ENCODE data around the gene AOC2. TPM values are rescaled to one million over a fixed set of nuclear protein-coding genes. Genes with fewer than 3 reads are reported as not detected.
"Not testable (repeated sequence)": the region's sequence is repeated elsewhere in the genome, so short reads cannot be mapped to it uniquely, and the experiment has no call there.

Gene AOC2
- total RNA-seq, 1 donor from 2014 or later = 0.44 TPM

DNA sequence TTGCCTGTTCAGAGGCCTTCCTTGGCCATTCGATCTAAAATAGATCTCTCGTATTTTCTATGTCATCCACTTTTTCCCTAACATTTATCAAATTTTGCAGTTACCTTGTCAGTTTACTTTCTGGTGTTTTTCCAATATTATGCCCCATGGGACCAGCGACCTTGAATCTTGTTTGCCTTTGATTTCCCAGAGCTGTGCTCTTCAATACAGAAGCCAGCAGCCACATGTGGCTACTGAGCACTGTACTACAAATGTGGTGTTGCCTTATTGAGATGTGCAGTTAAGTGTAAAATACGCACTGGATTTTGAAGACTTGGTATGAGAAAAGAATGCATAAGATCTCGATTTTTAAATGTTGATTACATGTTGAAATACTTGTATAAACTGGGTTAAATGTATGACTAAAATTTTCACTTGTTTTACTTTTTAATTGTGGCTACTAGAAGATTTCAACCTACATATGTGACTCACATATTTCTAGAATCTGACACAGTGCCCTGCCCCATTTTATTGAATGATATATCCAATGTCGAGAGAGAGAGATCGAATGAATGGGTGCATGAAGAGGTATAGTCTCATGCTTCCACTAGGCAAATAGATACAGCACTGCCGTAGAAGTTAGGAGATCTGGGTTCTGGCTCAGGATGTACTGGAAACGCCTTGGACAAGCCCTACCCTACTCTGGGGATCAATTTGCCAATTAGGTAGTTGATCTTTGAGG is 12.0 kb upstream of the AOC2 start:
- ATAC-seq = peak; percentile 8

DNA sequence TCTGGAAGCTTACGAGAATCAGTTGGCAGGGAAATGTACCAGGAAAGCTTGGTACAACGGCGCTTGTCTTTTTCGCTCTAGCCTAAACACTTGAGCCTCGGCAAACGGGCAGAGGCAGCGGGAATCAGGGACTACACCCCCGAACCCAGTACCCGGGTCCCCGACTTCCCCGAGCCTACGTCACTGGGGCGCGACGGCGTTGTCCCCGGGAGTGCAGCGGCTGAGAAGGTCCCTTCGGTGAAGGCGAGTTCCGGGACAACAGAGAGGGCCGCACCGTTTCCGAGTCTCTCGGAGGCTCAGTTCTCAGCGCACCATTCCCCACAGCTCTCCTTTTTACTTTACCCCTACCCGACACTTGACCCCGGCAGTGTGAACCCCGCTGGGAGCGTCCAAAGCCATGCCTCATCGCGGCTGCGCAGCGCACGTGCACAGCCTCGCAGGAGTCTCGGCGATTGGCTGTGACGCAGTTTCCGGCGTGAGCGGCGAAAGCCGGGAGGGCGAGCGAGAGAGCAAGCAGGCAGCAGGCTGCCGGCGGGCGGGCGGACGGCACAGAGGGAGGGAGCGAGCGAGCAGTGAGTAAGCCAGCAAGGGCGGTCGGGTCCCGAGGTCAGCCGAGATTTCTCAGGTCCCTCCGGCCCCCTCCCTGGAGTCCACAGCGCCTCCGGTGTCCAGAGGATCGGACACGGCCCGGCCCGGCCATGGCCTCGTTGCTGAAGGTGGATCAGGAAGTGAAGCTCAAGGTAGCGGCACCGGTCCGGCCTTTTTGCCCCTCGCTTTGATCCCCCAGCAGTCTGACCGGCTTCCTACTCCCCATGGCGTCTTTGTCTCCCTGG is 11.2 kb upstream of the AOC2 start, which contains the start of gene PSME3:
TSS of gene PSME3 (plus strand) at position 464 of the 833 bp plus-strand sequence. CDS start at position 699, 235 bp downstream.
- ATAC-seq = peak; percentile 92

GRCh38 chr17:42833767-42834422 is 10.5 kb upstream of the AOC2 start:
- peak; percentile 27 for ATAC-seq

- no peak for ATAC-seq
Measured at GRCh38 chr17:42835732-42836131, 8.6 kb upstream of the AOC2 start.

GRCh38 chr17:42841975-42842685 is 2.2 kb upstream of the AOC2 start:
- ATAC-seq = no peak

- ATAC-seq = peak; percentile 68
Measured at GRCh38 chr17:42843358-42843934, 934 bp upstream of the AOC2 start.

DNA sequence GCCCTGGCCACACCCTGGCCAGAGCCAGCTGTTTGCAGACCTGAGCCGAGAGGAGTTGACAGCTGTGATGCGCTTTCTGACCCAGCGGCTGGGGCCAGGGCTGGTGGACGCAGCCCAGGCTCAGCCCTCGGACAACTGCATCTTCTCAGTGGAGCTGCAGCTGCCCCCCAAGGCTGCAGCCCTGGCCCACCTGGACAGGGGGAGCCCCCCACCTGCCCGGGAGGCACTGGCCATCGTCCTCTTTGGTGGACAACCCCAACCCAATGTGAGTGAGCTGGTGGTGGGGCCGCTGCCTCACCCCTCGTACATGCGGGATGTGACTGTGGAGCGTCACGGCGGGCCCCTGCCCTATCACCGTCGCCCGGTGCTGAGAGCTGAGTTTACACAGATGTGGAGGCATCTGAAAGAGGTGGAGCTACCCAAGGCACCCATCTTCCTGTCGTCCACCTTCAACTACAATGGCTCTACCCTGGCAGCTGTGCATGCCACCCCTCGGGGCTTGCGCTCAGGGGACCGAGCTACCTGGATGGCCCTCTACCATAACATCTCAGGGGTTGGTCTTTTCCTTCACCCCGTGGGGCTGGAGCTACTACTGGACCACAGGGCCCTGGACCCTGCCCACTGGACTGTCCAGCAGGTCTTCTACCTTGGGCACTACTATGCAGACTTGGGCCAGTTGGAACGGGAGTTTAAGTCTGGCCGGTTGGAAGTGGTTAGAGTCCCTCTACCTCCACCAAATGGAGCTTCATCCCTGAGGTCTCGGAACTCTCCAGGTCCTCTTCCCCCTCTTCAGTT is 578 bp downstream of the AOC2 start:
- ATAC-seq = no peak

GRCh38 chr17:42845556-42845917 is 1.2 kb downstream of the AOC2 start:
- no peak for ATAC-seq

DNA sequence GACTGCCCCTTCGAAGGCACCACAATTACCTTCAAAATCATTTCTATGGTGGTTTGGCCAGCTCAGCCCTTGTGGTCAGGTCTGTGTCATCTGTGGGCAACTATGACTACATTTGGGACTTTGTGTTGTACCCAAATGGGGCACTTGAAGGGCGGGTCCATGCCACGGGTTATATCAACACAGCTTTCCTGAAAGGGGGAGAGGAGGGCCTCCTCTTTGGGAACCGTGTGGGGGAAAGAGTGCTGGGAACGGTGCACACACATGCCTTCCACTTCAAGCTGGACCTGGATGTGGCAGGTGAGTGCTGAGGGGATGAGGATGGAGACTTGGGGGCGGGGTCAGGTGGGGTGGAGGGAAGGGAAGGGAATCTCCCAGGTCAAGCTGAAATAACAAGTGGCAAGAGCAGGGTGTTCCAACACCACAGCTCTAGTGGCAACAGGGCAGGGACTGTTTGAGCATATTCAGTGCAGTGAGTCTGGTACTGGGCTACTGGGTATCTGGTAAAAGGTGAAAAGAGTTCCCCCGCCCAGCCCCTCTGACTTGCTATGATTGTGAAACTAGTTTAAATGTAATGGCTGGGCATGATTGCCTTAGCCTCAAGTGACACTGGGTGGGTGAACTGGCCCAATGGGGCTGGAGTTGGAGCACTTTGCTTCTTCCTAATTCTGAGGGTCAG is 1.7 kb downstream of the AOC2 start:
- no peak for ATAC-seq

GRCh38 chr17:42846594-42847280 is 2.4 kb downstream of the AOC2 start:
- ATAC-seq = peak; percentile 58

- ATAC-seq = no peak
Measured at GRCh38 chr17:42848093-42848492, 3.7 kb downstream of the AOC2 start.

DNA sequence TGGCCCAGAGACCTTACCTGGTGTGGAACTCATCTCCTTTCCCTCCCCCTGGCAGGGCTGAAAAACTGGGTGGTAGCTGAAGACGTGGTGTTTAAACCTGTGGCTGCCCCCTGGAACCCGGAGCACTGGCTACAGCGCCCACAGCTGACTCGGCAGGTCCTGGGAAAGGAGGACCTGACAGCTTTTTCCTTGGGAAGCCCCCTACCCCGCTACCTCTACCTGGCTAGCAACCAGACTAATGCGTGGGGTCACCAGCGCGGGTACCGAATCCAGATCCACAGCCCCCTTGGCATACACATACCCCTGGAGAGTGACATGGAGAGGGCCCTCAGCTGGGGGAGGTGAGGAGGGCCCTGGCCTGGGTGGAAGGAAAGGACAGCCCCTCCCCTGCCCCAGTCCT is 4.7 kb downstream of the AOC2 start:
- no peak for ATAC-seq

DNA sequence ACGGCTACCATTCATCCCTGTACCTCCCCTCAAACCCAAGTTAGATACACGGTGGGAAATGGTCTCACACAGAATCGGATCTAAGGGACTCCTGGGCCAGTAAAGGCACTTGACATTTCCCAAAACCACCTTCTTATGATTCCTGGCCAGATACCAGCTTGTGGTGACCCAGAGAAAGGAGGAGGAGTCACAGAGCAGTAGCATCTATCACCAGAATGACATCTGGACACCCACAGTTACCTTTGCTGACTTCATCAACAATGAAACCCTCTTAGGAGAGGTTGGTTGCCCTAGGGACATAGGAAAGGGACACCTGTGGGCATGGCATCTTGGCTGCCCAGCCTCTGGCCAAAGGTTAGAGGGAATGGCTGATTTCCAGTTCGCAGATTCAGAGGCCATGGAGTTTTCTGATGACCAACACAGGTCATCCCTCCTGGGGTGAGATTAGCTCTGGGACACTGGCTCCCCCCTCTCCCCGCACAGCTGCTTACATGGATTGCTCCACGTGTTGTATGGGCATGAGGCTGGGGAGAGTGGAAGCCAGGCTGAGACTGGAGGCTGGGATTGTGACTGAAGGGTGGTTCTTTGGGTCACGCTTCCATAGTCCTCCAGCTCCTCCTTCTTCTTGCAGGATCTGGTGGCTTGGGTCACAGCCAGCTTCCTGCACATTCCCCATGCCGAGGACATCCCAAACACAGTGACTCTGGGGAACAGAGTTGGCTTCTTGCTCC is 5.2 kb downstream of the AOC2 start:
- no peak for ATAC-seq

GRCh38 chr17:42850954-42851353 is 6.6 kb downstream of the AOC2 start, which contains the start of gene AOC3:
Gene AOC3 (plus strand): TSS chr17:42851199. CDS start chr17:42851344, 145 bp downstream.
- no peak for ATAC-seq

- not testable (repeated sequence) for ATAC-seq
Measured at GRCh38 chr17:42851371-42852240, 7.2 kb downstream of the AOC2 start.

DNA sequence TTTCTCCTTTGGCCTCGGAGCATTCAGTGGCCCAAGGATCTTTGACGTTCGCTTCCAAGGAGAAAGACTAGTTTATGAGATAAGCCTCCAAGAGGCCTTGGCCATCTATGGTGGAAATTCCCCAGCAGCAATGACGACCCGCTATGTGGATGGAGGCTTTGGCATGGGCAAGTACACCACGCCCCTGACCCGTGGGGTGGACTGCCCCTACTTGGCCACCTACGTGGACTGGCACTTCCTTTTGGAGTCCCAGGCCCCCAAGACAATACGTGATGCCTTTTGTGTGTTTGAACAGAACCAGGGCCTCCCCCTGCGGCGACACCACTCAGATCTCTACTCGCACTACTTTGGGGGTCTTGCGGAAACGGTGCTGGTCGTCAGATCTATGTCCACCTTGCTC is 8.0 kb downstream of the AOC2 start:
- ATAC-seq = no peak

- ATAC-seq = no peak
Measured at GRCh38 chr17:42853004-42853403, 8.6 kb downstream of the AOC2 start.

- no peak for ATAC-seq
Measured at GRCh38 chr17:42853597-42853967, 9.2 kb downstream of the AOC2 start.
